Cardiac fibroblast (primary cell): ENCODE results near the gene ATG10.

Source experiments
- DNase-seq, 2 donors: peaks; one replicate each; pipeline versions ENCODE4 v3.0.0 to v3.0.0-alpha.2; 2010; ENCODE audit warnings: low read depth in 2 of 2
- H3K4me3 ChIP-seq, 2 donors: replicated peaks in 1 of 2; 1 replicate in 1 of 2; 2 replicates in 1 of 2; pipeline ENCODE4 v1.5.1; 2011; ENCODE audit warnings: low read depth in 2 of 2, low read length in 2 of 2, mild to moderate bottlenecking in 2 of 2, moderate library complexity in 1 of 2
- CTCF ChIP-seq: IDR thresholded peaks from one replicate; pipeline ENCODE4 v1.5.1; 2011; ENCODE audit warnings: low read depth, mild to moderate bottlenecking, low read length, inconsistent platforms

Gene ATG10

GRCh38 chr5:82234885-82235284 is 263.1 kb downstream of the ATG10 start:
- no peak overlapping the region for H3K4me3 ChIP-seq
- TF ChIP-seq CTCF = no peak
- no peak for DNase-seq

- no peak for TF ChIP-seq CTCF
- H3K4me3 ChIP-seq = no peak overlapping the region
- DNase-seq = no peak
These were observed 272.3 kb downstream of the ATG10 start for GRCh38 chr5:82244151-82244550.

- peak; percentile 1 for TF ChIP-seq CTCF
- H3K4me3 ChIP-seq = no peak overlapping the region
- peak in 1 of 2 donors; percentile 6 for DNase-seq
These were observed 273.2 kb downstream of the ATG10 start for GRCh38 chr5:82244854-82245635.

GRCh38 chr5:82246960-82247574 is 275.2 kb downstream of the ATG10 start:
- no peak for DNase-seq
- TF ChIP-seq CTCF = no peak
- no peak overlapping the region for H3K4me3 ChIP-seq

- no peak overlapping the region for H3K4me3 ChIP-seq
- DNase-seq = no peak
- TF ChIP-seq CTCF = no peak
These were observed 280.9 kb downstream of the ATG10 start for GRCh38 chr5:82252744-82253143.

- DNase-seq = no peak
- no peak for TF ChIP-seq CTCF
- H3K4me3 ChIP-seq = no peak overlapping the region
These were observed 284.0 kb downstream of the ATG10 start for GRCh38 chr5:82255844-82256243.
